G401 (cell line): Measurements from ENCODE around the gene GRAMD1C. TPM values are rescaled to one million over a fixed set of nuclear protein-coding genes. Genes with fewer than 3 reads are reported as not detected.
"Not testable (repeated sequence)": the region's sequence is repeated elsewhere in the genome, so short reads cannot be mapped to it uniquely, and the experiment has no call there.

ENCODE experiments used
- DNase-seq: peaks from one replicate; pipeline ENCODE4 v3.0.0-alpha.2; 2015; ENCODE audit warnings: low spot score
- in situ Hi-C: cut with HindIII; loops from 2 replicates; pipeline ENCODE4 v1.10.0; 2016; ENCODE audit warnings: low sequenced_read_pairs, mixed read lengths
- total RNA-seq: library from RNA; depleted of rRNA; stranded (reverse); fragments of >200 nt; shearing (Covaris generic); gene quantifications from 2 replicates; pipeline ENCODE4 v1.2.3, GENCODE V29; 2014

GRAMD1C gene
- total RNA-seq, 1 experiment from 2014 or later, result 13.5 TPM

GRCh38 chr3:113849071-113849470, 10.5 kb downstream of the GRAMD1C start:
- DNase-seq, in situ Hi-C loops: not testable (repeated sequence)

GRCh38 chr3:113849841-113850240, 11.3 kb downstream of the GRAMD1C start:
- in situ Hi-C loops, result not testable (repeated sequence)

DNA sequence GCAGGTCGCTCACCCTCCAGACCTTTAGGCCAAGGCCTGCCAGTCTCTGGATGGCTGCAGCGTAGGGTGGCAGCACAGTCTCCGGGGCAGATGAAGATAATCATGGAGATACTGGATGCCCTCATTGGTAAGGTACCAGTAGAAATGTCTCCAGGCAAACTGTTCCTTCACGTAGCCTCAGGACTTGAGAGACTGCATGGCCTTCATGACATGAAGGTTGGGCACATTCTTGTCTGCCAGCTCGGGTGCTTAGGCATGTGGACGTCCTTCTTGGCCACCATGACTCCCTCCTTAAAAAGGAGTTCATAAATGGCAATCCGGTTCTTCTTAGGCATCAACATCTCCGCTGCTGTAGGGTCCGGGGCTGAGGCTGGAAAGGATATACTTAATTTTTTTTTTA, 11.8 kb downstream of the GRAMD1C start:
- in situ Hi-C loops, result not testable (repeated sequence)

More at GRCh38 chr3:113849841-113850240, 11.3 kb downstream of the GRAMD1C start:
- not testable (repeated sequence) for DNase-seq

GRCh38 chr3:113852506-113852905, 13.9 kb downstream of the GRAMD1C start:
- in situ Hi-C loops, result no loop called here
- no peak for DNase-seq

More for the DNA sequence above, 11.8 kb downstream of the GRAMD1C start:
- not testable (repeated sequence) for DNase-seq

- in situ Hi-C loops, result no loop called here
- no peak for DNase-seq
Measured at GRCh38 chr3:113867506-113867905, 28.9 kb downstream of the GRAMD1C start.

- in situ Hi-C loops, result no loop called here
- DNase-seq, result no peak
Measured at GRCh38 chr3:113873293-113873692, 34.7 kb downstream of the GRAMD1C start.

- in situ Hi-C loops, result no loop called here
- no peak for DNase-seq
Measured at GRCh38 chr3:113873814-113874526, 35.4 kb downstream of the GRAMD1C start.

DNA sequence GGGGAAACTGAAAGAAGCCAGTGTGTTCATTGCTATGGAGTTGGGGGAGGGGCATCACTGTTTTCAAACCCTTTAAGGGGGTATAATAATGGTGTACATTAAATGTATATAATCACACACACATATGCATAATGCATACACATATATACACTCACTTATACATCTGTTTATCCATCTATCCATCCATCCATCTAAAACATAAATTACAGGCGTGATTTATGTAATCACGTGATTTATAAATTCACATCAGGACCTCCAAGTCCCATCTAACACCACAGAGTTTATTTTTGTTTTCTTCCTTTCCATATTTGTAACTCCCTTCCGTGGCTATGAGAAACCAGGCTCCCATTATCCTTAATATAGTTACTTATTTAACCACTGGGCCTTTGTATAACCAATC, 39.8 kb downstream of the GRAMD1C start:
- no peak for DNase-seq

DNA sequence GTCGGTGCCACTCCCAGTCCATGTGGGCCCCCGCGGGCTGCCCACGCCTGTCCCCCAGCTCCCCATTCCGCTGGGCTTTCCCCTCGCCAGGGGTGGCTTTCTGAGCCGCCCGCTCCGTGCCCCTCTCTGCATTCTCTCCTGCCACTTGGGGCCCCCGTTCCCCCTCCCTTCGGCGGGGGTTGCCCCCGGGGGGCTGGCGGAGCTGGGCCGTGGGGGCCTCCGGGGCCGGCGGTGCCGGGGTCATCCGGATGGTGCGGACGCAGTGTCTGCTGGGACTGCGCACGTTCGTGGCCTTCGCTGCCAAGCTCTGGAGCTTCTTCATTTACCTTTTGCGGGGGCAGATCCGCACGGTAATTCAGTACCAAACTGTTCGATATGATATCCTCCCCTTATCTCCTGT, 46.5 kb downstream of the GRAMD1C start:
- in situ Hi-C loops, result no loop called here
- no peak for DNase-seq

More for the DNA sequence above, 39.8 kb downstream of the GRAMD1C start:
- in situ Hi-C loops, result no loop called here

- in situ Hi-C loops, result no loop called here
- no peak for DNase-seq
Measured at GRCh38 chr3:113890256-113890900, 51.8 kb downstream of the GRAMD1C start.

DNA sequence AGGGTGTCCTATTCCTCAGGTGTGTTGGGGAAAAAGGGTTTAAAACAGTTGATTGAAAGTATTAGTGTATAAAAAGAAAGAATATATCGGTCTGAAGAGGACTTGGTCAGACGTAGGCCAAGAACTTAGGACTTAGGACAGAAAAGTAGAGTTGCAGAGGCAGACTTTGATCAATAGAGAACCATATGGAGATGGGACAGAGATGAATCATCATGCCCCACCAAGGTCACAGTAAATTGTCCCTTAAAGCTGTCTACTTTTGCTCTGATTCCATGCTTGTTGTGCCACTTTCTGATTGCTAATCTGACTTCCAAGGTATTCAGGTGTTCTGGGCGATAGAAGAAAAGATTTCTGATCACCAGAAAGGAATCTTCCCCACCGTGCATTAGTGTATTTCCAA, 56.3 kb downstream of the GRAMD1C start:
- no peak for DNase-seq
- in situ Hi-C loops, result no loop called here

DNA sequence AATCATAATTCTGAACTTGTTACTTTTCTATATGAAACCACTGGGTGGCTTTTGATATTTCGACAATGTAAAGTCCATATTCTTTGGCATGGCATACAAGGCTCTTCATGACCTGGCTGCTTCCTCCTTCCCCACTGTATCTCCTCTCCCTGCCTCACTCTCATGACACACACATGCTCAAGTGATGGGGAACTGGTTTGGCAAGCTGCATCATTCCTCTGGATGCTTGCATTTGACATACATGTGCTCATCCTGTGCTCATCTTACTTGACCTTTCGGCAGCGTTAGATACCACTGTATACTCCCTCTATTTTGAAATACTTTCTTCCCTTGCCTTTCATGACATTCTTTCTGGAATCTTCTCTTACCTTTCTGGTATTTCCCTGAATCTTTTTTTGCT, 57.4 kb downstream of the GRAMD1C start:
- in situ Hi-C loops, result no loop called here

DNA sequence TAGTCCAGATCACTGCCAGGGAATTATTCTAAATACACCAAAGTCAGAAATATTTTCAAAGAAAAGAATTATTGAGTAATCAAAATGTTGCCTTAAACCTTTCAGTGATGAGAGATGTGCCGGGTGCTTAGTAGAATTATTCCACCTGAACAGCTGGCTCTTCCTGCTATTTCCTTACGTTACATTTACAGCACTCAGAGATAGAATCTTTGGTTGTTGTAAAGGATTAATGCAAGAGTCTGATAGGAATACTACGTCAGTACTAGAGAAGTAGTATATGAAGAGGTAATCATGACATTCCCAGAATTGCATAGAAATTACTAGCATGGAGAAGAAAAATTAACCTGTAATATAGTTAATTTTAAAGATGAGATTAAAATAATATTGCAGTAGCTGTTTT, 58.3 kb downstream of the GRAMD1C start:
- in situ Hi-C loops, result no loop called here

More for the DNA sequence above, 57.4 kb downstream of the GRAMD1C start:
- DNase-seq, result no peak

DNA sequence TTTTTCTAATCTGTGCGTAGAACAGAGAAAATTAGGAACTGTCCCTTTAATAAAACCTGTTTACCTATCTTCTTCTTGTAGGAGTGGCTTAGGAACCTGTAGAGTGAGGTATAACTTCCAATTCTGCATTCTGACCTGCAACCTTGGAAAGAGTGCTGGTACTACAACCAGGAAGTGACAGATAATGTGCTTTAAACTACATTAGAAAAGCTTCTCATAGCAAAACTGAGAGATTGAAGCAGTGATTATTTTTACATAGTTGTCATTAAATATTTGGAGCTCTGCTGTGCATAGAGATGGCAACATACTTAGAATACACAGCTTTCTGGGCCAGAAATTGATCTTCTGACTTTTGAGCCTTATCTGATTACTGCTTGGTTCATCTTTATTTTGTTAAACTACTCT, 58.8 kb downstream of the GRAMD1C start:
- no peak for DNase-seq

More for the DNA sequence above, 58.3 kb downstream of the GRAMD1C start:
- no peak for DNase-seq

DNA sequence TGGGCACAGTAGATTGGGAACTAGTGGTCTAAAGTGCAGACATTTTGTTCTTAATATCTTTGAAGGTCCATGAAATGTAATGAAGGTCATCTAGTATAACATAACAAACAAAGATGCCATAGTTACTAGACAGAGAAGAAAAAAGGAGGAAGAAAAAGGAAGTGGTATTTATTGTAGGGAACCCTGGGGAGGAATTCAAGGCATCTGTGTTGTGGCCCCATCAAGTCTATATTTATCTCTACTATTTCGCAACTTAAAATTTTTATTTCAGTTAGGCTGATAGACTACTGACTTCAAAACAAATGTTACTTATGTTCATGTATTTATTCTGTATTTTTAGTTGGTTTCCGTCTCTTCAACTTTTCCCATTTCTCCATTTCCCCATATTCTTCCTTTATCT, 60.3 kb downstream of the GRAMD1C start:
- in situ Hi-C loops, result no loop called here
- DNase-seq, result no peak

More for the DNA sequence above, 58.8 kb downstream of the GRAMD1C start:
- in situ Hi-C loops, result no loop called here

- no peak for DNase-seq
- in situ Hi-C loops, result no loop called here
Measured at GRCh38 chr3:113906568-113907140, 68.1 kb downstream of the GRAMD1C start.

DNA sequence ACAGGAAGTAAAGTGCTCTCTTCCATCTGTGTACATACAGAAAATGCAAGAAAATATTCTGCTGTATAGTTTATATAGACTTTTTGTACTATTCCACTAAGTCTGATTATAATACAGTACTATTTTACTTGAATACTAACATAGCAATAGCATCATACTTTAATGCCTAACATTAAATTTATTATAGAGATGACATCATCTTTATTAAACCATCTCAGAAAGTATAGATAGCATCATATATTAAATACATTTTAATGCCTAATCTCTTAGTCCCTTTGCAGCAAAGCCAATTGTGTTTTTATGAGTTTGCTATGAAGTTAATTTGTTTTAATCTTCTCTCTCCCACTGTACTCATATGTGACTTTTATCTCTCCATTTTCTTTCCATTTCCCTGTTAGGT, 69.5 kb downstream of the GRAMD1C start:
- in situ Hi-C loops, result no loop called here
- no peak for DNase-seq

- DNase-seq, result no peak
- in situ Hi-C loops, result no loop called here
Measured at GRCh38 chr3:113910966-113911365, 72.4 kb downstream of the GRAMD1C start.

DNA sequence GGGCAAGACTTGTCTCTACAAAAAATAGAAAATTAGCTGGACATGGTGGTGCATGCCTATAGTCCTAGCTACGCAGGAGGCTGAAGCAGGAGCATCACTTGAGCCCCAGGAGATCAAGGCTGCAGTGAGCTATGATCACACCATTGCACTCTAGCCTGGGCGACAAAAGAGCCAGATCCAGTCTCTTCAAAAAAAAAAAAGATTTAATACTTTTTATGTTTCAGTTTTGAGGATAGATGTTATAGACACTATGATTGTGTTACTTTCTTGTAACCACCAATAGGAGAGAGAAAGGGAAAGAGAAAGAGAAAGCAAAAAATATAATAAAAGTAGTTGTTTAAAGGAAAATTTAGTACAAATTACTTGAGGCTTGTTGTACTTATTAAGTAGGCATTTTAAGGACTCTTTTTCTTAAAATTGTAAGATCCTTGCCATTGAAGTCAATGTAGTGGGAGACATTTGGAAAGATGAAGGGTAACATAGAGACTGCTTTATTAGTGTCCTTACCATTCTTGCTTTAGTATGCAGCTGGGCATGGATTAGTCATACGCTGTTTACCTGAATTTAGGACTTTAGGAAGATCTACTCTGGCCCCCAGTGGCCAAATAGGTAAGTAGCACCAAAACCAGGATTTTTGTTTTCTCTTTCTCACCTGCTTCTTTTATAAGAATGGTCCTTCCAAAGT, 74.1 kb downstream of the GRAMD1C start:
- in situ Hi-C loops, result no loop called here
- peak; percentile 61 for DNase-seq

- DNase-seq, result no peak
- in situ Hi-C loops, result no loop called here
Measured at GRCh38 chr3:113914646-113915045, 76.1 kb downstream of the GRAMD1C start.
